ENCODE results near the gene FAM181A. TPM values are rescaled to one million over a fixed set of nuclear protein-coding genes. Genes with fewer than 3 reads are reported as not detected.

The FAM181A gene
- total and polyA plus RNA-seq, 2 experiments from 2014 or later: not detected

DNA sequence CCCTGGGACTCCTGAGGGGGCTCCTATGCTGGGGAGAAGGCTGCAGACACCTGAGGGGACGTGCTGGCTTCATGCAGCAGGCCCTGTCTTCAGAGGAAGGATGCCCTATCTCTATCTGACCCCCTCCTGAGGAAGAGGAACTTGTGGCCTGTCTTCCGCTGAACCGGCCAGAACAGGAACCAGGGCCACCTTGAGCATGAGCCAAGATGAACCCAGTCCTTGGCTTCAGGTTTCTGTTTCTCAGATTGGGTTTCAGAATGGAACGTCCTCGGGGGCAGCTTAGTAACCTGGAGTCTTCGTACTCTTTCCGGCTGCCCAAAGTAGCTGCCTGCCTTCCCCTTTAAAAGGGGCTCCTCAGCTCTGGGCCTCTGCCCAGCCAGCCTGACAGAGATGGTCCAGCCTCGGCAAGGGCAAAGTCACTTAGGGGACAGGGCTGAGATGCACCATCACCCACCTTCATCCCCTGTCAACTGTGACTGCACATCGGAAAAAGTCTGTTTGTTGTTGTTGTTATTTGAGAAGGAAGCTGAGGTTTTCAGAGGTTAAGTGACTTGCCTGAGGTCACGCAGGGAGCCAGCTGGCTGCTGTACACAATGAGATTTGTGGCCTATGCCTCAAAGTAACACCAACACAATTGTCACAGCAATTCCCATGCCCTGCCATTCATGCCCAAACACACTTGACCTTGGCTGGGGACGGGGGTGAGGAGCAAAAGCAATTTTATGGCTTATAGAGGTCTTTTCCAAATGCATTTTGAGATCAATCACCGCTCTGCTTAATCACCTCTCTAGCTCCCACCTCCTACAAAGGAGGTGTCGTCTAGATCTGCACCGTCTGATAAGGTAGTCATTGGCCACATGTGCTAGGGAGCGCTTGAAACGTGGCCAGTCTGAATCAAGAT, 35.8 kb downstream of the FAM181A start:
- no peaks in the 10 kb centered on the region for H3K9me3 Mint-ChIP-seq

More for the DNA sequence above, 35.8 kb downstream of the FAM181A start:
- Histone ChIP-seq H3K4me1 (ENCODE audit: insufficient read depth) (no peaks in the 10 kb centered on the region), H3K9me2 (ENCODE audit: insufficient read depth) (0 out of 2 replicates have a peak, but pooled peaks cover 5% of the 10 kb centered on the region), H4K20me1 (replicated peaks; ENCODE audit: insufficient read depth) (no peaks in the 10 kb centered on the region), H3F3A (replicated peaks; ENCODE audit: low read depth) (no peaks in the 10 kb centered on the region), H2AFZ (no peak overlapping the region), H3K36me3 (ENCODE audit: insufficient read depth) (no peaks in the 10 kb centered on the region), H3K27me3 (ENCODE audit: insufficient read depth) (no peaks in the 10 kb centered on the region), H3K4me3 (no peak overlapping the region), H3K4me2 (no peak overlapping the region), H3K79me2 (replicated peaks; ENCODE audit: insufficient read depth) (no peaks in the 10 kb centered on the region), H3K27ac (ENCODE audit: low read depth) (no peak overlapping the region)
- H3K27me3 Mint-ChIP-seq (ENCODE audit: insufficient read depth, low read depth, poor library complexity): no peaks in the 10 kb centered on the region
- H3K4me3 Mint-ChIP-seq: no peak overlapping the region
- DNase-seq (ENCODE audit: low spot score) (no peak), ATAC-seq (no peak)
- peaks cover 14% of the 10 kb centered on the region for H3K4me1 Mint-ChIP-seq
- H3K36me3 Mint-ChIP-seq (ENCODE audit: low read depth): no peaks in the 10 kb centered on the region
- TF ChIP-seq EZH2 (IDR thresholded peaks at IDR 0.05; ENCODE audit: low read depth, unreplicated experiment) (no peak), ZNF331 (CRISPR knock-in tag; IDR thresholded peaks at IDR 0.05; ENCODE audit: low read depth) (no peak), ZNF114 (CRISPR knock-in tag; IDR thresholded peaks at IDR 0.05) (no peak), ZNF462 (CRISPR knock-in tag; IDR thresholded peaks at IDR 0.05) (no peak), CREB1 (CRISPR knock-in tag; IDR thresholded peaks at IDR 0.05; ENCODE audit: low read depth) (no peak), EZH2phosphoT487 (IDR thresholded peaks at IDR 0.05; ENCODE audit: unreplicated experiment) (no peak), JUNB (IDR thresholded peaks at IDR 0.05; ENCODE audit: unreplicated experiment) (no peak), STAT1 (IDR thresholded peaks at IDR 0.05; ENCODE audit: unreplicated experiment) (no peak), NANOG (IDR thresholded peaks at IDR 0.05; ENCODE audit: borderline replicate concordance) (no peak), POLR2AphosphoS5 (IDR thresholded peaks at IDR 0.05; ENCODE audit: low read depth) (no peak)
- TF ChIP-seq, protein P1, sequence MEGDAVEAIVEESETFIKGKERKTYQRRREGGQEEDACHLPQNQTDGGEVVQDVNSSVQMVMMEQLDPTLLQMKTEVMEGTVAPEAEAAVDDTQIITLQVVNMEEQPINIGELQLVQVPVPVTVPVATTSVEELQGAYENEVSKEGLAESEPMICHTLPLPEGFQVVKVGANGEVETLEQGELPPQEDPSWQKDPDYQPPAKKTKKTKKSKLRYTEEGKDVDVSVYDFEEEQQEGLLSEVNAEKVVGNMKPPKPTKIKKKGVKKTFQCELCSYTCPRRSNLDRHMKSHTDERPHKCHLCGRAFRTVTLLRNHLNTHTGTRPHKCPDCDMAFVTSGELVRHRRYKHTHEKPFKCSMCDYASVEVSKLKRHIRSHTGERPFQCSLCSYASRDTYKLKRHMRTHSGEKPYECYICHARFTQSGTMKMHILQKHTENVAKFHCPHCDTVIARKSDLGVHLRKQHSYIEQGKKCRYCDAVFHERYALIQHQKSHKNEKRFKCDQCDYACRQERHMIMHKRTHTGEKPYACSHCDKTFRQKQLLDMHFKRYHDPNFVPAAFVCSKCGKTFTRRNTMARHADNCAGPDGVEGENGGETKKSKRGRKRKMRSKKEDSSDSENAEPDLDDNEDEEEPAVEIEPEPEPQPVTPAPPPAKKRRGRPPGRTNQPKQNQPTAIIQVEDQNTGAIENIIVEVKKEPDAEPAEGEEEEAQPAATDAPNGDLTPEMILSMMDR (conservative IDR thresholded peaks at IDR 0.05; ENCODE audit: low read depth in 2 of 2): no peak
- TF ChIP-seq, protein P2, sequence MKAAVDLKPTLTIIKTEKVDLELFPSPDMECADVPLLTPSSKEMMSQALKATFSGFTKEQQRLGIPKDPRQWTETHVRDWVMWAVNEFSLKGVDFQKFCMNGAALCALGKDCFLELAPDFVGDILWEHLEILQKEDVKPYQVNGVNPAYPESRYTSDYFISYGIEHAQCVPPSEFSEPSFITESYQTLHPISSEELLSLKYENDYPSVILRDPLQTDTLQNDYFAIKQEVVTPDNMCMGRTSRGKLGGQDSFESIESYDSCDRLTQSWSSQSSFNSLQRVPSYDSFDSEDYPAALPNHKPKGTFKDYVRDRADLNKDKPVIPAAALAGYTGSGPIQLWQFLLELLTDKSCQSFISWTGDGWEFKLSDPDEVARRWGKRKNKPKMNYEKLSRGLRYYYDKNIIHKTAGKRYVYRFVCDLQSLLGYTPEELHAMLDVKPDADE (IDR thresholded peaks at IDR 0.05): no peak
- H3K27ac Mint-ChIP-seq: no peak overlapping the region
